Right lobe of liver (tissue), 6 donors: ENCODE results near the gene NFXL1. TPM values are rescaled to one million over a fixed set of nuclear protein-coding genes. Genes with fewer than 3 reads are reported as not detected.

Experiments
- ATAC-seq, 4 donors: fragments of 200-7000 bp; cut with Tn5 transposase; one replicate each; pipeline ENCODE4 v1.9.1; 2020; ENCODE audit warnings: mild to moderate bottlenecking in 4 of 4, moderate library complexity in 4 of 4
- DNase-seq, 3 donors: peaks; one replicate each; pipeline ENCODE4 v3.0.0-alpha.2; 2020
- H3K27ac ChIP-seq, 3 donors: fragments of 200-600 bp; one replicate each; pipeline ENCODE4 v1.8.0; 2022
- H3K27me3 ChIP-seq, 2 donors: fragments of 200-600 bp; one replicate each; pipeline ENCODE4 v1.8.0; 2022
- H3K36me3 ChIP-seq, 4 donors: fragments of 200-600 bp; sonication (generic) in 1 of 4; one replicate each; pipeline versions ENCODE4 v1.5.1 to v1.8.0; 2017 to 2022; ENCODE audit warnings: control low read depth in 1 of 4
- H3K4me1 ChIP-seq, 4 donors: fragments of 200-600 bp; sonication (generic) in 1 of 4; one replicate each; pipeline versions ENCODE4 v1.5.1 to v1.8.0; 2017 to 2022; ENCODE audit warnings: control low read depth in 1 of 4
- H3K4me3 ChIP-seq, 3 donors: fragments of 200-600 bp; one replicate each; pipeline ENCODE4 v1.8.0; 2022
- H3K9me3 ChIP-seq, 4 donors: fragments of 200-600 bp; sonication (generic) in 1 of 4; one replicate each; pipeline versions ENCODE4 v1.5.1 to v1.8.0; 2017 to 2022; ENCODE audit warnings: control low read depth in 1 of 4
- CTCF ChIP-seq, 4 donors: fragments of 200-600 bp in 3 of 4; fragments of 450-650 bp in 1 of 4; IDR thresholded peaks; one replicate each; pipeline versions ENCODE4 v1.5.1 to v1.8.0; 2016 to 2022; ENCODE audit warnings: antibody characterized with exemption in 4 of 4, mild to moderate bottlenecking in 2 of 4
- POLR2A ChIP-seq: fragments of 450-650 bp; IDR thresholded peaks from one replicate; pipeline ENCODE4 v1.6.1; 2017; ENCODE audit warnings: antibody characterized with exemption, mild to moderate bottlenecking
- WGBS: methylation state at CpG from one replicate; pipeline ENCODE4 v1.1.6; 2018; ENCODE audit warnings: low coverage, low lambda C conversion rate; ENCODE audit not compliant: insufficient coverage; ENCODE audit errors: missing lambda C conversion rate; 5-methylcytosine and 5-hydroxymethylcytosine counted together
- intact Hi-C, 2 donors: fragments of 100-400 bp; cut with DNase I; formaldehyde crosslinking; loops; one replicate each; pipeline versions ENCODE4 v1.11.2 to v1.14.1; 2022
- total RNA-seq, 6 experiments: library from RNA; depleted of rRNA in 2 of 6; stranded (reverse); fragments of >200 nt in 2 of 6; fragmentation: NEBNext Ultra II Directional in 3 of 6; extraction: Animal tissue kit (Norgen Biotek cat#: 25700) in 3 of 6; gene quantifications; one replicate each; pipeline versions ENCODE4 v1.1.0 to v1.2.4, GENCODE V29; 2016 to 2023
- donor health status: DM: no; HTN: yes; CAD: no.
- donor health status: DM: no; HTN: no; CAD: no.
- donor health status: DM: no; HTN: no; CAD: no.
- donor health status: DM: no; HTN: yes; CAD: no.
- donor health status: DM: no; HTN: yes; CAD: no.

NFXL1 gene
- total RNA-seq, 6 experiments from 2014 or later = 4.9 to 11.0 (median 7.9) TPM

GRCh38 chr4:47876310-47876709, 38.1 kb downstream of the NFXL1 start:
- no peak for DNase-seq
- Histone ChIP-seq H3K27ac (no peak overlapping the region), H3K27me3 (no peaks in the 10 kb centered on the region), H3K36me3 (peaks cover 0 to 23% (median 7%) of the 10 kb centered on the region in 4 donors), H3K4me1 (no peaks in the 10 kb centered on the region), H3K9me3 (no peaks in the 10 kb centered on the region), H3K4me3 (no peak overlapping the region)
- no peak for TF ChIP-seq CTCF (IDR thresholded peaks at IDR 0.05)
- TF ChIP-seq POLR2A = no peak
- no peak for ATAC-seq
- intact Hi-C loops = no loop called here

GRCh38 chr4:47873877-47874541, 40.4 kb downstream of the NFXL1 start:
- DNase-seq (no peak), ATAC-seq (no peak)
- intact Hi-C loops = no loop called here
- H3K4me3 ChIP-seq = no peak overlapping the region
- no peak overlapping the region for H3K27ac ChIP-seq
- 75% methylated on average over 3 of the region's 3 CpGs for WGBS
- H3K36me3 ChIP-seq = peaks cover 0 to 23% (median 7%) of the 10 kb centered on the region in 4 donors
- H3K4me1 ChIP-seq = no peaks in the 10 kb centered on the region
- no peaks in the 10 kb centered on the region for H3K9me3 ChIP-seq
- H3K27me3 ChIP-seq = no peaks in the 10 kb centered on the region
- no peak for TF ChIP-seq CTCF (IDR thresholded peaks at IDR 0.05)
- no peak for TF ChIP-seq POLR2A

- Histone ChIP-seq H3K27me3 (no peaks in the 10 kb centered on the region), H3K4me3 (no peak overlapping the region), H3K4me1 (no peaks in the 10 kb centered on the region), H3K9me3 (no peaks in the 10 kb centered on the region), H3K27ac (no peak overlapping the region), H3K36me3 (no peaks in the 10 kb centered on the region)
- whole genome bisulfite sequencing = 91% methylated on average over 2 of the region's 4 CpGs
- ATAC-seq = no peak
- intact Hi-C loops = no loop called here
- no peak for DNase-seq
- TF ChIP-seq CTCF (IDR thresholded peaks at IDR 0.05) = no peak
- no peak for TF ChIP-seq POLR2A
Observed at GRCh38 chr4:47863486-47863885, 50.9 kb downstream of the NFXL1 start.

- Histone ChIP-seq H3K36me3 (no peaks in the 10 kb centered on the region), H3K27me3 (no peaks in the 10 kb centered on the region), H3K4me3 (no peak overlapping the region), H3K27ac (no peak overlapping the region), H3K9me3 (no peaks in the 10 kb centered on the region), H3K4me1 (no peaks in the 10 kb centered on the region)
- TF ChIP-seq CTCF (IDR thresholded peaks at IDR 0.05) (no peak), POLR2A (no peak)
- ATAC-seq (no peak), DNase-seq (no peak)
- intact Hi-C loops = no loop called here
- 92% methylated on average over 3 of the region's 3 CpGs for whole genome bisulfite sequencing
Observed at GRCh38 chr4:47862297-47862696, 52.1 kb downstream of the NFXL1 start.

GRCh38 chr4:47860305-47860704, 54.1 kb downstream of the NFXL1 start:
- H3K36me3 ChIP-seq = no peaks in the 10 kb centered on the region
- DNase-seq (no peak), ATAC-seq (no peak)
- H3K27me3 ChIP-seq = no peaks in the 10 kb centered on the region
- TF ChIP-seq POLR2A (no peak), CTCF (IDR thresholded peaks at IDR 0.05) (no peak)
- H3K9me3 ChIP-seq = no peaks in the 10 kb centered on the region
- no peak overlapping the region for H3K4me3 ChIP-seq
- WGBS = 81% methylated on average over 1 of the region's 1 CpG
- intact Hi-C loops = no loop called here
- no peaks in the 10 kb centered on the region for H3K4me1 ChIP-seq
- H3K27ac ChIP-seq = no peak overlapping the region
